Activated naive CD4-positive, alpha-beta T cell treated with anti-CD3 and anti-CD28 coated beads, Interleukin-2, amount 50 U/mL, for 24 hours (primary cell): ENCODE data around the gene POLD2.

Experiments
- H3K27ac Mint-ChIP-seq: one replicate; pipeline ENCODE4 v1.8.0; 2021; ENCODE audit warnings: mild to moderate bottlenecking, mixed read lengths
- H3K27me3 Mint-ChIP-seq: one replicate; pipeline ENCODE4 v1.8.0; 2021; ENCODE audit warnings: mixed read lengths
- H3K36me3 Mint-ChIP-seq: one replicate; pipeline ENCODE4 v1.8.0; 2021; ENCODE audit warnings: mixed read lengths
- H3K4me1 Mint-ChIP-seq: one replicate; pipeline ENCODE4 v1.8.0; 2021; ENCODE audit warnings: mixed read lengths
- H3K4me3 Mint-ChIP-seq: one replicate; pipeline ENCODE4 v1.8.0; 2021; ENCODE audit warnings: mild to moderate bottlenecking, mixed read lengths
- H3K9me3 Mint-ChIP-seq: one replicate; pipeline ENCODE4 v1.8.0; 2021; ENCODE audit warnings: mixed read lengths

Gene POLD2

DNA sequence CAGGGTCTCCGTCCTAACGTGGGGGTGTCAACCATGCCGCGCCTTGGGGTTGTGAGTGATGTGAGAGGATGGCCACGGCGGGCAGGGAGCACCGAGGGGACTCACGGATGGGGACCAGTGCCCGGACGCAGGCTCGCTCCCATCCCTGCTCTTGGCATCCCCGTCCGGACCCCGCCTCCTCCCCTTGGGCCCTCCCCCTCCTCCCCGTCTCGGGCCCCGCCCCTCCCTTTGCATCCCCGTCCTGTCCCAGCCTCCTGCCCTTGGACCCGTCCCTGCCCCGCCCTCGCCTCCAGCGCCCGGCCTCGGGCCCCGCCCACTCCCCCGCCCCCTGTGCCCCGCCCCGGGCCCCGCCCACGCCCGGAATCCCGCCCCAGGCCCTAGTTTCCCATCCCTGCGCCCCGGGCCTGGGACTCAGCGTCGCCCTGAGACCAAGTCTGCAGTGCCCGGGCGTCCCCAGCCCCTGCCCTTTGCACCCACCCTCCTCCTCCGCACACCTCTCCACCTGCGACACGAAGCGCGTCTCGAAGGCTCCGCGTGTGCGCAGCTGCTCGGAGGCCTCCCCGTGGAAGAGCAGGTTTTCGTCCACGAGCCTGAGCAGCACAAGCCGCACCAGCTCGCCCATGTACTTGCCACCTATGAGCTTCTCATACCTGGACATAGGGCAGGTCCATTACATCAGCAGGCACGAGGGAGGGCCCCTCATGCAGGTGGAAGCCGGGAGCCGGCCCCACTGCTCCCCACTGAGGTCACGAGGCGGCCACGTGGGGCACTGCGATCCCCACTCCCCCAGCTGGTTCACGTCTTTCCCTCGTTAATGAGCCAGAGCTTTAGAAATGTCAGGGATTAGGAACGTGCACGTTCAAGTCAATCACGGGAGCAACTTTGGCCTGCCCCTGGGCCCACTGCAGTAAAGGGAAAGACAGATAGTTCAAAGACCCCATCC is 22.9 kb upstream of the POLD2 start:
- H3K27me3 Mint-ChIP-seq: no peaks in the 10 kb centered on the region
- H3K9me3 Mint-ChIP-seq: no peaks in the 10 kb centered on the region
- H3K36me3 Mint-ChIP-seq: no peaks in the 10 kb centered on the region
- peak overlapping the region; percentile 78 for H3K4me3 Mint-ChIP-seq
- no peak overlapping the region for H3K27ac Mint-ChIP-seq
- peaks cover 7% of the 10 kb centered on the region for H3K4me1 Mint-ChIP-seq

DNA sequence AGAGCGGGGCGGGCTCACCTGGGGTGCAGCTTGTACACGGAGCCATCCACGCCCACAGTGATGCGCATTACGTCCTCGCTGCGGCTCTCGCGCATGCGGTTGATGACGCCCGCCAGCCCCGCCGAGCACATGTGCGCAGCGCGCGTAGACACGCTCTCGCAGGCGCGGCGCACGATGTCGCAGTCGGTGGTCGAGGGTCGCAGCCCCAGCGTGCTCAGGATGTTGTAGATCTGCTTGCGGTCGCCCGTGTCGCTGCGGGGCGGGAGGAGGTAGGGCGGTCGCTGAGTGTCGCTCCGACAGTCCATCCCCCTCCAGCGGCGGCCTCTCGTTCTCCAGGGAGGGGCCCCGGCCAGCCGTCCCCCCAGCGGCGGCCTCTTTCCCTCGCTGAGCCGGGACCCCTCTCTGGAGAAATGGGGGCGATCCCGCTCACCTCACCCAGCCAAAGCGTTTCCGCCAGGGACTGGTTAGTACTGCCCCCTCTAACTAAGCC is 22.2 kb upstream of the POLD2 start:
- peak overlapping the region; percentile 87 for H3K27ac Mint-ChIP-seq
- no peaks in the 10 kb centered on the region for H3K36me3 Mint-ChIP-seq
- no peaks in the 10 kb centered on the region for H3K9me3 Mint-ChIP-seq
- peak overlapping the region; percentile 78 for H3K4me3 Mint-ChIP-seq
- peaks cover 7% of the 10 kb centered on the region for H3K4me1 Mint-ChIP-seq
- no peaks in the 10 kb centered on the region for H3K27me3 Mint-ChIP-seq

DNA sequence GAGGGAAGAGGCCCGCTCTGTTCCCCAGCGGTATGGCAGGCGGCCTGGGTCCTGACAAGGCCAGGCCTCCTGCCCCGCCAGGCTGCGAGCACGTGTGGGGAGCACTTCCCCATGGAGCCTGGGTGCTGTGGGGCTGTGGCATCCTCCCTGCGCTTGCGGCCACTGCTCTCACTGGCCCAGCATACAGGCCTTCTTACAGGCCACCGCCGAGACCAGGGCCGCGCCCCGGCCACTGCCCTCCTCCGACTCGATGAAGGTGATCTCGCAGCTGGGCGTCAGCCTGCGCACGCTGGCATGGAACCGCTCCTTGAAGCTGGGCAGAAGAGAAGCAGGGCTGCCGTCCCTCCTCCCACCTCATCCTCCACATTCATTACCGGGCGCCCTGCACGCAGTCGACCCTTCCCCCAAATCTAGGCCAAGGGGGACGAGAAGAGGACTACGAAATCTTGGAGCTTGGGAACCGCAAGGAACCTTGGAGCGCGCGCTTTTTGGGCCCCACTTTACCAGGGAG is 21.7 kb upstream of the POLD2 start:
- Mint-ChIP-seq H3K9me3 (no peaks in the 10 kb centered on the region), H3K4me3 (peak overlapping the region; percentile 78), H3K4me1 (peaks cover 7% of the 10 kb centered on the region), H3K27me3 (no peaks in the 10 kb centered on the region), H3K36me3 (no peaks in the 10 kb centered on the region), H3K27ac (no peak overlapping the region)

DNA sequence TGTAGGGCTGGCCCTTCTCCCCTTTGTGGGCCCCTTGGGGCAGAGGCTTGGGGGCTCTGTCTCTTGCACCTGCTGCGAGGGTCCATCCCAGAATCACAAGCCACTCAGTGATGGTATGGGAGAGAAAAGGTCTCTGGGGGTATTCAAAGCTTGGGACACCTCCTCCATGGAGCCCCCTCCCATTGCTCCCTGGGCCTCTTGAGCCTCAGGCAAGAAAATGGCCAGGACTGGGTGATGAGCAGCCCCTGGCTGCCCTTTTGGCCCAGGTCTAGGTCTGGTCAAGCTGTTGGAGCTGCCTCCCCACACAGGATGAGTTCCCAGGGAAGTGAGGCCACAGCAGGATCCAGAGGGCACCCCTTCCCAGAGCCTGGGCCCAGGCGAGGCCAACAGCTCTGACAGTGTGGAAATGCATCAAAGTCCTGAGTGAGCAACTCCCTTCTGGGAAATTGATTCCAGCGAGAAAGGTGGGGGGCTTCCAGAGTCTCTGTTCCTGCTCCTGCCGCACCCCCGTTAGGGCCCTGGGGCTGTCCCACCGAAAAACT is 21.1 kb upstream of the POLD2 start:
- no peaks in the 10 kb centered on the region for H3K36me3 Mint-ChIP-seq
- no peak overlapping the region for H3K27ac Mint-ChIP-seq
- peaks cover 7% of the 10 kb centered on the region for H3K4me1 Mint-ChIP-seq
- no peaks in the 10 kb centered on the region for H3K27me3 Mint-ChIP-seq
- no peaks in the 10 kb centered on the region for H3K9me3 Mint-ChIP-seq
- H3K4me3 Mint-ChIP-seq: no peak overlapping the region

DNA sequence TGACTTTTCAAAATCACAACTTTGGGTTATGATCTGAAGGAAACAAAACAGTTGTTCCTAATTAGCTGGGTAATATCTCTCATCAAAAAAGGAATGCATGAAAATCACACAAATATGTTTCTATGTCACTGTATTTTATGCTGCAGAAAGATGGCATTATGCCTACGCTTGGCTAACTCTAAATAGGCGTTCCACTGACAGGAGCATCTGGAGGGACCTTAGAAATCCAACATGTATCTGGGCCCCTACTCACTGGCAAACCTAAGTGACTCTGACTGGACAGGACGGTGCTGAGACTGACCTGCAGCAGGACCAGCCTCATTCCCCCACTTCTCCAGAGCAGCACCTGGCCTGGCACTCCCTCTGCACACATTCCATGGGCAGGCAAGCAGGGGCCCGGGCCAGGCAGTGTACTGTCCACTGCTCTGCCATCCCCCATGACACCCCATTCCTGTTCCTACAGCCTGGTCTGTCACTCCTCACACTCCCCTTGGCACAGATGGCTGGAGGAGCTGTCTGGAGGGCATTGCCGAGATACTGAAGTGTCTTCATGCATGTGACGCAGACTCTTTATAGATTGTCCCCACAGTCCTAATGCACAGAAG is 20.4 kb upstream of the POLD2 start:
- no peak overlapping the region for H3K4me3 Mint-ChIP-seq
- H3K4me1 Mint-ChIP-seq: peaks cover 7% of the 10 kb centered on the region
- H3K27me3 Mint-ChIP-seq: no peaks in the 10 kb centered on the region
- no peak overlapping the region for H3K27ac Mint-ChIP-seq
- H3K36me3 Mint-ChIP-seq: no peaks in the 10 kb centered on the region
- no peaks in the 10 kb centered on the region for H3K9me3 Mint-ChIP-seq

DNA sequence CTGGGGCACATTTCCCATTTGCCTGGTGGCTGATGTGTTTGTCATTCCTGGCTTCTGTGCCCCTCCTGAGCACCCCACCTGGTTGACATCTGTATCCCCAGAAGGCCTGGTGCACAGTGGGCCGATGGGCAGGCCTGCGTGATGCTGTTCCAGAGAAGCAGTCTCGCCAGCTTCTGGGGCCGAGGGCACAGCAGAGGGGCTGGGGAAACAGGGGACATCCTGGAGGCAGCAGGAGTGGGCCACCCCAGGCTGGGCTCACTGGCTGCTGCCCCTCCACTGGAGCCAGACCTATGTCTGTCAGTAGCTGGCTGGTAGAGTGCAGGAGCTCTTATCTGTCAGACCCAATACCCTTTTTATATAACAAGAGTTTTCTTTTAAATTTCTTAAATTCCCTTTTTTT is 18.7 kb upstream of the POLD2 start:
- H3K4me1 Mint-ChIP-seq: peaks cover 7% of the 10 kb centered on the region
- no peak overlapping the region for H3K4me3 Mint-ChIP-seq
- H3K27ac Mint-ChIP-seq: no peak overlapping the region
- H3K9me3 Mint-ChIP-seq: no peaks in the 10 kb centered on the region
- no peaks in the 10 kb centered on the region for H3K27me3 Mint-ChIP-seq
- no peaks in the 10 kb centered on the region for H3K36me3 Mint-ChIP-seq

DNA sequence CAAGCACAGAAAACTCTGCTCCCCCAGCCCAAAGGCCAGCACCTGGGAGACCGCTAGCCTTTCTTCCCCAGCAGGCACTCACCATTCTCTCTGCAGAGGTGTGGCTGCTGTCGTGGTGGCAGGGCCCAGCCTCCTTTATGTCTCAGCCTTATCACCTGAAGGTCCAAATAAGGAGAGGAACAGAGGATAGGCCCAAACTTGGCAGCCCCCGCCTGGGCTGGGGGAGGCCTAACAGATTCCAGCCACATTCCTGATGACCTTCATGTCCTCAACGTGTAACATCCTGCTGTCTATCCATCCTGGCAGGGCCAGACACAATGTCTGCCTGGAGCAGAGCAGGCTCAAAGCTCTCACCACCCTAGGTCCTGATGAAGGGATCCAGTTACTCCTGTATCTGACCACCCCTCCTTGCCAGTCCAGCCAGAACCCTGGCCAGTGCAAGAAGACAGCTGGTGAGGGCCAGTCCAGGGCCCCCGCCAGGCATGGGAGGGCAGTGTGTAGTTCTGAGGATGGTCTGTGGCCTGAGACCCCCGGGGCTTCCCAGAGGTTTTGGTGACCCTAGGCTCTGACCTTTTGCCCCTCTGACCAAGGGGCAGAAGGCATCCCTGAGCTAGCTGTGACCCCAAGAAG is 18.0 kb upstream of the POLD2 start, which contains the start of gene MYL7:
MYL7 (minus strand) TSS at position 112 of the 630 bp plus-strand sequence; CDS start at position 85, 27 bp downstream.
- Mint-ChIP-seq H3K9me3 (no peaks in the 10 kb centered on the region), H3K36me3 (no peaks in the 10 kb centered on the region), H3K4me1 (peaks cover 7% of the 10 kb centered on the region), H3K27me3 (no peaks in the 10 kb centered on the region), H3K4me3 (no peak within 1 kb of the TSS), H3K27ac (no peak within 1 kb of the TSS)

DNA sequence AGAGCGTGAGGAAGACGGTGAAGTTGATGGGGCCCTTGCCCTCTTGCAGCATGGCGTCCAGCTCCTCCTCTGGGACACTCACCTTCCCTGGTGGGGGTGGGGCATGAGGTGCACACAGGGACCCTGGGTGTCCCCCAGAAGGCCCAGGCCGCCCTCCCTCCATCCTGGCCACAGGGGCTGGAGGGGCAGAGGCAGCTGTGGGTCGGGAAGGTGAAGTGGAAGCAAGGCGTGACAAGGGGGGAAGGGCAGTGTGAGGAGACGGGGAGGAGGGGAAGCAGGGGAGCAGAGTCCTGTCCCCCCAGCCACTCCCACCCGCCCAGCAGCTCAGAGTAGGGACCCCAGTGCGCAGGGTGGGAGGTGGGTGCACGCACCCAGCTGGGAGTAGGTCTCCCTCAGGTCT is 17.0 kb upstream of the POLD2 start:
- H3K4me3 Mint-ChIP-seq: no peak overlapping the region
- H3K27ac Mint-ChIP-seq: no peak overlapping the region
- H3K27me3 Mint-ChIP-seq: no peaks in the 10 kb centered on the region
- H3K4me1 Mint-ChIP-seq: peaks cover 4% of the 10 kb centered on the region
- no peaks in the 10 kb centered on the region for H3K36me3 Mint-ChIP-seq
- no peaks in the 10 kb centered on the region for H3K9me3 Mint-ChIP-seq

DNA sequence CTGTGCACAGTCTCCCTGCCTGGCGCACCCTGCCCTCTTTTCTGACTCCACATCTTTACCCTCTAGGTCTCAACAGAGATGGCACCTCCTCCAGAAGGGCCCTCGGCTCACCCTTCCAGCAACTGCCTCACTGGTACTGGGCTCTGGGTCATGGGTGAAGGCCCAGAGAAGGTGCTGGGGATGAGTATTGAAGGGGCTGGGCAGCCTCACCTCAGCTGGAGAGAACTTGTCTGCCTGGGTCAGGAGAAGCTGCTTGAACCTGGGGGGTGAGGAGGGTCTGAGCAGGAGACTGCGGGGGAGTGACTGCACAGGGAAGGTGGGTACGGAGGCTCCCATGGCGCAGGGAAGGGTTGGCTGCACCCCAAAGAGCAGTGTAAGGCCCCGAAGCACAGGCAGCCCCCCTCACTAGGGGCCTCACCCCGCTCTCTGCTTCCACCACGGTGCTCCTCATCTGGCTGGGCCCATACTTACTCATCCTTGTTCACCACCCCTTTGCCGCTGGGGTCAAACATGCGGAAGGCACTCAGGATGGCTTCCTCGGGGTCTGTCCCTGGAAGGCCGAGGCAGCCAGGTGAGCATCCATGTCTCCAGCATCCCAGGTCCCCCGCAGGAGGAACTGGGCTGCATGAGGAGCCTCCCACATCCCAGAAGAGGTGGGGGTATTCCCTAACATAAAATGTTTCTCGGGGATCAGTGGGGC is 16.1 kb upstream of the POLD2 start:
- no peaks in the 10 kb centered on the region for H3K36me3 Mint-ChIP-seq
- no peaks in the 10 kb centered on the region for H3K4me1 Mint-ChIP-seq

DNA sequence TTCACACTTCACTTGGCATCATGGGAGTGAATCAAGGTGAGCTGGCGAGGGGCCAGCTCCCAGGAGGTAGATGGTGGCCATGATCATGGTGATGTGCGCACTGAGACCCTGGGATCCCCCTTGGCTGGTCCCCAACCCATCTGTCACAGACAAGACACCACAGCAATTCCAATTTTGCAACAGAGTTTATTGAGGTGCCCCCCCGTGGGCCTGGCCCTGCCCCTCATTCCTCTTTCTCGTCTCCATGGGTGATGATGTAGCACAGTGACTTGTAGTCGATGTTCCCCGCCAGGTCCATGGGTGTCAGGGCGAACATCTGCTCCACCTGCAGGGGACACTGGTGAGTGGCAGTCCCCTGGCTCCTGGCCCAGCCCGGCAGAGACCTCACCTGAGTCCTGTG is 15.3 kb upstream of the POLD2 start:
- Mint-ChIP-seq H3K27me3 (no peaks in the 10 kb centered on the region), H3K9me3 (no peaks in the 10 kb centered on the region), H3K4me1 (no peaks in the 10 kb centered on the region), H3K4me3 (no peak overlapping the region), H3K36me3 (no peaks in the 10 kb centered on the region), H3K27ac (no peak overlapping the region)

More for the DNA sequence above, 16.1 kb upstream of the POLD2 start:
- Mint-ChIP-seq H3K4me3 (no peak overlapping the region), H3K27me3 (no peaks in the 10 kb centered on the region), H3K27ac (peak overlapping the region; percentile 59), H3K9me3 (no peaks in the 10 kb centered on the region)

DNA sequence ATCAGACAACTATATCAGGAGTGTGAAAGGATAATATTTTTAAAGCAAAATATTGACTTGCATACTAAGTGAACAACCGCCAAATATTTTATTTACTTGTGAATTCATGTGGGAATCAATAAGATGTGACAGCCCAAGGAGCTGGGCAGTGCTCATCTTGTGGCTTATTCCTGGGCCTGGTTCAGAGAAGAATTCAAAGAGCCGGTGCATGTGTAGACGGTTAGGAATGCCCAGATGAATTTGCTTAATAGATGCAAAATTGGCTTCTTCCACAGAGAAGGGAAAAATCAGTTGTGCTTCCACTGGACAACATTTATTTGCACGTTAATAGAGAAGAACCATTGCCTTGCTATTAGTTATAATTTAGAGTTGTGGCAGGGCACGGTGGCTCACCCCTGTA is 13.4 kb upstream of the POLD2 start:
- Mint-ChIP-seq H3K27ac (no peak overlapping the region), H3K36me3 (no peaks in the 10 kb centered on the region), H3K9me3 (no peaks in the 10 kb centered on the region), H3K4me3 (no peak overlapping the region), H3K4me1 (no peaks in the 10 kb centered on the region), H3K27me3 (no peaks in the 10 kb centered on the region)

DNA sequence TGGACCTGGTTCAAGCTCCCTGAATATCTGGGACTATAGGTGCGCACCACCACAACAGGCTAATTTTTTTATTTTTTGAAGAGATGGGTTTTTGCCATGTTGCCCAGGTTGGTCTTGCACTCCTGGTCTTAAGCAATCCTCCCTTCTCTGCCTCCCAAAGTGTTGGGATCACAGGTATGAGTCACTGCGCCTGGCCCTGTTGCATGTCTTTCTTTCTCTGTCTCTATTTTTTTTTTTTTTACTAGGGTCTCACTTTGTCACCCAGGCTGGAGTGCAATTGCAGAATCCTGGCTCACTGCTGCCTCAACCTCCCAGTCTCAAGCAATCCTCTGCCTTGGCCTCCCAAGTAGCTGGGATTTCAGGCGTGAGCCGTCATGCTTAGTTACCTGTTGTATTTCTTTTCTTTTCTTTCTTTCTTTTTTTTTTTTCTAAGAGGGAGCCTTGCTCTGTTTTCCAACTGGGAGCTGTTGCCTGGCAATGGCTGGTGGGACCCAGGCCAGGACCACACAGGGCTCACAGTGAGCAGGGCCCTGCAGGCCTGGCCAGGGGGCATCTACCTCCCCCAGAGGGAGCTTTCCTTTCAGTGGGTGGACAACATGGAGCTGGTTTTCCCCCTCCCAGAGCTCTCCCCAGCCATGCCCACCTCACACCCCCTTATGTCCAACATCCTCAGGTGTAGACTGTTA is 11.7 kb upstream of the POLD2 start:
- H3K9me3 Mint-ChIP-seq: no peaks in the 10 kb centered on the region
- no peaks in the 10 kb centered on the region for H3K4me1 Mint-ChIP-seq
- no peak overlapping the region for H3K27ac Mint-ChIP-seq
- H3K27me3 Mint-ChIP-seq: no peaks in the 10 kb centered on the region
- no peak overlapping the region for H3K4me3 Mint-ChIP-seq
- H3K36me3 Mint-ChIP-seq: no peaks in the 10 kb centered on the region

DNA sequence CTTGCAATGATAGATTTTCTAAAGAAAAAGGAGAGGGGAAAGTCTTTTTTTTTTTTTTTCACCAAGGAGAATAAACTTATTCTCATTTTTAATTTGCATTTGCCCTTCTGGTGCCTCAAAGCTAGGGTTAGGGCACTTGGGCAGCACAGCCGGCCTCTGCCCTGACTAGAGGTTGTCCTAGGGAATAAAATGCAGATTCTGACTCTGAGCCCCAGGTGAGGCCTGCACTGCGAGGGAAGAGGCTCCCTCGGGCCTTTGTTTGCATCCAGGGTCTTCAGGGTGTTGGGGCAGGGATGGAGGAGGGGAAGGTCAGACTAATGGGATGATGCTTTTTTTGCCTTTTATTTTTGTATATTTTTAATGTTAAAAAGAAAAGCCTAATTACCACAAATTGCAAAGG is 9.9 kb upstream of the POLD2 start:
- no peaks in the 10 kb centered on the region for H3K27me3 Mint-ChIP-seq
- no peak overlapping the region for H3K27ac Mint-ChIP-seq

DNA sequence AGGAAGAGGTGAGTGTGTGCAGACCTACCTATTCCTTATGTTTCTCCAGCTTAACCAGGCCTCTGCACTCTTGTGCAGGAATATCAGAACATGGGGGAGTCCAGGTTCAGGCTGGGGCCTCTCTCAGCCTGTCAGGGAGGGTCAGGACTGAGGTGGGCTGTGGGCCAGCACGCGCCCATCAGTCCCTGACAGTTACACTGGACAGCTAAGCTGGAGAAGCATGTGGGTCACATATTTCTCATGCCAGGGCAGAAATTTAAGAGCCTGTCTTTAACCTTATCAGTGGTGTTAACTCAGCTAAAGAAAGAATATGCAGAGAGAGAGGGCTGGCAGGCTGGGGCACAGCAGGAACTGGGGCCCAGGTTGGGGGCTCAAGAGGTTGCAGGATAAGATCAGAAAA is 8.7 kb upstream of the POLD2 start:
- Mint-ChIP-seq H3K27me3 (no peaks in the 10 kb centered on the region), H3K4me3 (no peak overlapping the region), H3K36me3 (no peaks in the 10 kb centered on the region), H3K27ac (no peak overlapping the region), H3K9me3 (no peaks in the 10 kb centered on the region), H3K4me1 (no peaks in the 10 kb centered on the region)

More for the DNA sequence above, 9.9 kb upstream of the POLD2 start:
- Mint-ChIP-seq H3K36me3 (no peaks in the 10 kb centered on the region), H3K9me3 (no peaks in the 10 kb centered on the region), H3K4me1 (no peaks in the 10 kb centered on the region), H3K4me3 (no peak overlapping the region)
